Measurements from ENCODE around the gene TMEM52B.

TMEM52B gene

GRCh38 chr12:10178821-10179220, at the start of gene TMEM52B:
Gene TMEM52B, plus strand, starts transcription at chr12:10179032. Its CDS starts 543 bp downstream, at chr12:10179575.
- no peak for DNase-seq

GRCh38 chr12:10130042-10130441, 48.8 kb upstream of the TMEM52B start, which contains the start of gene CLEC7A:
Gene CLEC7A, minus strand, starts transcription at chr12:10130199. Its CDS starts 117 bp downstream, at chr12:10130082.
- no peak for DNase-seq

GRCh38 chr12:10131111-10131690, 47.6 kb upstream of the TMEM52B start:
- DNase-seq = no peak

GRCh38 chr12:10132850-10133370, 45.9 kb upstream of the TMEM52B start:
- no peak for DNase-seq

GRCh38 chr12:10135126-10135525, 43.7 kb upstream of the TMEM52B start:
- DNase-seq = no peak

GRCh38 chr12:10136637-10137205, 42.1 kb upstream of the TMEM52B start:
- DNase-seq = no peak

- DNase-seq = peak; percentile 0
These were observed 38.8 kb upstream of the TMEM52B start for GRCh38 chr12:10140001-10140400.

GRCh38 chr12:10142976-10143589, 35.7 kb upstream of the TMEM52B start:
- no peak for DNase-seq

GRCh38 chr12:10147714-10148403, 31.0 kb upstream of the TMEM52B start:
- no peak for DNase-seq

GRCh38 chr12:10151621-10152020, 27.2 kb upstream of the TMEM52B start:
- DNase-seq = no peak

GRCh38 chr12:10153271-10154144, 25.3 kb upstream of the TMEM52B start:
- DNase-seq = peak; percentile 2

GRCh38 chr12:10154145-10154496, 24.7 kb upstream of the TMEM52B start:
- no peak for DNase-seq

- no peak for DNase-seq
These were observed 22.9 kb upstream of the TMEM52B start for GRCh38 chr12:10155966-10156365.

GRCh38 chr12:10158406-10158805, 20.4 kb upstream of the TMEM52B start:
- no peak for DNase-seq

- DNase-seq = no peak
These were observed 19.6 kb upstream of the TMEM52B start for GRCh38 chr12:10159280-10159679.

GRCh38 chr12:10160617-10161385, 18.0 kb upstream of the TMEM52B start:
- no peak for DNase-seq

- no peak for DNase-seq
These were observed 15.7 kb upstream of the TMEM52B start for GRCh38 chr12:10163084-10163483.

- DNase-seq = no peak
These were observed 13.4 kb upstream of the TMEM52B start for GRCh38 chr12:10165421-10165820.

- no peak for DNase-seq
These were observed 11.2 kb upstream of the TMEM52B start for GRCh38 chr12:10167599-10167998.

- DNase-seq = no peak
These were observed 9.7 kb upstream of the TMEM52B start for GRCh38 chr12:10169104-10169503.

GRCh38 chr12:10170216-10170615, 8.6 kb upstream of the TMEM52B start:
- DNase-seq = no peak

Data from NCI-H1436 (cell line).